Measurements from ENCODE around the gene MPPED1.

DNA sequence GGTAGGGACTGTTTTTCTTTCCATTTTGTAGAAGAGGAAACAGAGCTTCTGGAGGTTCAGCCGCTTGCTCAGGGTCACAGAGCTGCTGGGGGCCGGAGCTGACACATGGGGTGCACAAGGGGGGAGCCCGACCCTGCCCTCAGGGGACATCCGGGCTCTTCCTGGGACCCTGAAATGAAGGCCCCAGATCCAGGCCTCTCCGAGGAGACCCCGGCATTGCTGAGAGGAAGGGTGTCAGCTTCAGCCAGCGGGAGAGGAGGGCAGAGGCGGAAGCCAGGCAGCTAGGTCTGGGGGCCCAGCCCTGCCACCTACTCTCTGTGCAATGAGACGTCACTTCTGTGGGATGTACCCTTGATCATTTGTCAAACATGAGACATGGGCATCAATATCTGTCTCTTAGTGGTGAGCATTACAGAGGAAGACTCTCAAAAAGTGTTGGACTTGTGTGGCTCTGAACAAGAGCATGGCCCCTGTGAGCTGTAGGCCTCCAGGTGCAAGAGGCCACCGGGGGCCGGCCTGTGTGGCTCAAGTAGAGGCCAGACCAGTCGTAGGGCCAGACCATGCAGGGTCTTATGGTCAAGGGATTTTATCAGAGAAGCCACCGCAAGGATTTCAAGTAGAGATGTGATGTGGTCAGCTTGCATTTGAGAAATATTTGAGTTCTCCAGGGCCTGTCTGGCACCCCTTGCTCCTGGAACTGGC lies 10.3 kb downstream of the MPPED1 start:
- no peak for TF ChIP-seq EZH2 (IDR thresholded peaks at IDR 0.05; ENCODE audit: borderline replicate concordance, low read depth, low read length, poor library complexity, severe bottlenecking)
- TF ChIP-seq, protein P1, sequence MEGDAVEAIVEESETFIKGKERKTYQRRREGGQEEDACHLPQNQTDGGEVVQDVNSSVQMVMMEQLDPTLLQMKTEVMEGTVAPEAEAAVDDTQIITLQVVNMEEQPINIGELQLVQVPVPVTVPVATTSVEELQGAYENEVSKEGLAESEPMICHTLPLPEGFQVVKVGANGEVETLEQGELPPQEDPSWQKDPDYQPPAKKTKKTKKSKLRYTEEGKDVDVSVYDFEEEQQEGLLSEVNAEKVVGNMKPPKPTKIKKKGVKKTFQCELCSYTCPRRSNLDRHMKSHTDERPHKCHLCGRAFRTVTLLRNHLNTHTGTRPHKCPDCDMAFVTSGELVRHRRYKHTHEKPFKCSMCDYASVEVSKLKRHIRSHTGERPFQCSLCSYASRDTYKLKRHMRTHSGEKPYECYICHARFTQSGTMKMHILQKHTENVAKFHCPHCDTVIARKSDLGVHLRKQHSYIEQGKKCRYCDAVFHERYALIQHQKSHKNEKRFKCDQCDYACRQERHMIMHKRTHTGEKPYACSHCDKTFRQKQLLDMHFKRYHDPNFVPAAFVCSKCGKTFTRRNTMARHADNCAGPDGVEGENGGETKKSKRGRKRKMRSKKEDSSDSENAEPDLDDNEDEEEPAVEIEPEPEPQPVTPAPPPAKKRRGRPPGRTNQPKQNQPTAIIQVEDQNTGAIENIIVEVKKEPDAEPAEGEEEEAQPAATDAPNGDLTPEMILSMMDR (conservative IDR thresholded peaks at IDR 0.05; ENCODE audit: low read depth, low read length) = no peak

Data from A673 (cell line).